HL-60 (cell line): ENCODE results near the gene TNNI2.

ENCODE experiments used
- CTCF ChIP-seq: IDR thresholded peaks from one replicate; pipeline ENCODE4 v1.5.1; 2011; ENCODE audit warnings: low read length, control low read depth, inconsistent platforms; ENCODE audit not compliant: insufficient read depth
- REST ChIP-seq: IDR thresholded peaks from 2 replicates; pipeline ENCODE4 v1.6.1; 2012; ENCODE audit warnings: low read depth; ENCODE audit not compliant: insufficient replicate concordance

DNA sequence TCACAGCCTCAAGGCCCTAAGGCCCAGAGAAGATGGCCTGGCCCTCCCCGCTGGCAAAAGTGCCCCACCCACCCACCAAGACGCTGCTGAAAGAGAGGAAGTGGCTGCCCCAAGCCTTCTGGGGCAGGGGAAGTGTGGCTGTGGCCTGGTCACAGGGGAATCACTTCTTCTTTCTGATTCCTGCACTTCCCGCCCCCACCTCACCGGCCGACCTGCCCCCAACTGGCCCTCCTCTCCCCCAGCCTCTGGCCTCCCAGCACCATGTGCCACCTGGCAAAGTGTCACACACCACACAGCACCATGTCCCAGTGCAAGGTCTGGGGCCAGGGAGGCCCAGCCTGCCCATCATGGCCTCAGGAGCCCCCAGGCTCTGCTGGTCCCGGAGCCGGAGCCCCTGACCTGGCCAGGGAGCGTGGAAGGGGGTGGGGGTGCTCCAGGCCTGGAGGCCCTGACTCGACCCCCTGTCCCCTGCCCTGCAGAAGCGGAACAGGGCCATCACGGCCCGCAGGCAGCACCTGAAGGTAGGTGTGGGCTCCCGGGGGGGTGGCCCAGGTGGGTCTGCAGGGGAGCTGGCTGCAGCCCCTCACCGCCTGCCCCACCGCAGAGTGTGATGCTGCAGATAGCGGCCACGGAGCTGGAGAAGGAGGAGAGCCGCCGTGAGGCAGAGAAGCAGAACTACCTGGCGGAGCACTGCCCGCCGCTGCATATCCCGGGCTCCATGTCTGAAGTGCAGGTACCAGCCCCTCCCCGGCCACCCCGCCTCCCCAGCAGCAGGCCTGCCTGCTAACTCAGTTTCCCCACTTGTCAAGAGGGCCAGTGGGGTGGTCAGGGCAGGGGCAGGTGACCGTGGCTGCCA, 1.4 kb downstream of the TNNI2 start:
- peak; percentile 3 for TF ChIP-seq CTCF
- no peak for TF ChIP-seq REST
